ENCODE results near the gene NLK.

DNA sequence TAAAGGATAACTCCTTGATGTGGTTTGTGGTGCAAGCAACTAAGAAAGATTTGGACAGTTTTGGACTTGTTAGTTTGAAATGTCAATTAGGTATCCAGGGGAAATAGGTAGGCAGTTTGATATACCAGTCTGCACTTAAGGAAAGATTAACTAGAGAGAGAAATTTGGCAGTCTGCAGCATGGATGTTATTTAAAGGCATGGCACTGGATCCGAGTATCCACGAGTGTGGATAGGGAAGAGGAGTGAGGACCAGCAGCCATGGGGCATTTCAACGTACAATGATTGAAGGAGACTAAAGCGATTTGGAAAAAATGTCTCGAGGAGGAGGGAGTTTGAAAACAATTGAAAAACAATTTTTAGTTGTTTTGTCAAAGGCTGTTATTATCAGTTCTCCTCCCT is 117.4 kb downstream of the NLK start:
- TF ChIP-seq CEBPZ (IDR thresholded peaks at IDR 0.05; ENCODE audit: low read depth, low read length) (no peak), POLR2A (IDR thresholded peaks at IDR 0.05; ENCODE audit: low read depth, low read length) (no peak), CREM (IDR thresholded peaks at IDR 0.05; ENCODE audit: low read depth) (no peak), FOS (IDR thresholded peaks at IDR 0.05; ENCODE audit: borderline replicate concordance, extremely low read depth, insufficient read length) (no peak), PAX5 (IDR thresholded peaks at IDR 0.05; ENCODE audit: borderline replicate concordance, low read depth, low read length) (no peak), CEBPB (IDR thresholded peaks at IDR 0.05; ENCODE audit: borderline replicate concordance in 1 of 2, low read depth in 2 of 2, low read length in 2 of 2) (no peak), HCFC1 (IDR thresholded peaks at IDR 0.05; ENCODE audit: low read length) (no peak)
- TF ChIP-seq, protein P1, sequence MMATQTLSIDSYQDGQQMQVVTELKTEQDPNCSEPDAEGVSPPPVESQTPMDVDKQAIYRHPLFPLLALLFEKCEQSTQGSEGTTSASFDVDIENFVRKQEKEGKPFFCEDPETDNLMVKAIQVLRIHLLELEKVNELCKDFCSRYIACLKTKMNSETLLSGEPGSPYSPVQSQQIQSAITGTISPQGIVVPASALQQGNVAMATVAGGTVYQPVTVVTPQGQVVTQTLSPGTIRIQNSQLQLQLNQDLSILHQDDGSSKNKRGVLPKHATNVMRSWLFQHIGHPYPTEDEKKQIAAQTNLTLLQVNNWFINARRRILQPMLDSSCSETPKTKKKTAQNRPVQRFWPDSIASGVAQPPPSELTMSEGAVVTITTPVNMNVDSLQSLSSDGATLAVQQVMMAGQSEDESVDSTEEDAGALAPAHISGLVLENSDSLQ (IDR thresholded peaks at IDR 0.05), result no peak
- TF ChIP-seq, protein P2, sequence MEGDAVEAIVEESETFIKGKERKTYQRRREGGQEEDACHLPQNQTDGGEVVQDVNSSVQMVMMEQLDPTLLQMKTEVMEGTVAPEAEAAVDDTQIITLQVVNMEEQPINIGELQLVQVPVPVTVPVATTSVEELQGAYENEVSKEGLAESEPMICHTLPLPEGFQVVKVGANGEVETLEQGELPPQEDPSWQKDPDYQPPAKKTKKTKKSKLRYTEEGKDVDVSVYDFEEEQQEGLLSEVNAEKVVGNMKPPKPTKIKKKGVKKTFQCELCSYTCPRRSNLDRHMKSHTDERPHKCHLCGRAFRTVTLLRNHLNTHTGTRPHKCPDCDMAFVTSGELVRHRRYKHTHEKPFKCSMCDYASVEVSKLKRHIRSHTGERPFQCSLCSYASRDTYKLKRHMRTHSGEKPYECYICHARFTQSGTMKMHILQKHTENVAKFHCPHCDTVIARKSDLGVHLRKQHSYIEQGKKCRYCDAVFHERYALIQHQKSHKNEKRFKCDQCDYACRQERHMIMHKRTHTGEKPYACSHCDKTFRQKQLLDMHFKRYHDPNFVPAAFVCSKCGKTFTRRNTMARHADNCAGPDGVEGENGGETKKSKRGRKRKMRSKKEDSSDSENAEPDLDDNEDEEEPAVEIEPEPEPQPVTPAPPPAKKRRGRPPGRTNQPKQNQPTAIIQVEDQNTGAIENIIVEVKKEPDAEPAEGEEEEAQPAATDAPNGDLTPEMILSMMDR (IDR thresholded peaks at IDR 0.05 in 2 of 3, conservative IDR thresholded peaks at IDR 0.05 in 1 of 3; ENCODE audit: control insufficient read depth in 2 of 3, extremely low read depth in 1 of 3, insufficient read depth in 1 of 3, low read depth in 3 of 3, low read length in 3 of 3), result no peak
- TF ChIP-seq, protein P3, sequence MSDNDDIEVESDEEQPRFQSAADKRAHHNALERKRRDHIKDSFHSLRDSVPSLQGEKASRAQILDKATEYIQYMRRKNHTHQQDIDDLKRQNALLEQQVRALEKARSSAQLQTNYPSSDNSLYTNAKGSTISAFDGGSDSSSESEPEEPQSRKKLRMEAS (IDR thresholded peaks at IDR 0.05; ENCODE audit: low read depth, low read length), result no peak

Data from GM12878 (cell line).